HG03025 (cell line): Measurements from ENCODE around the gene SCN4B.

Experiments
- ATAC-seq: cut with Tn5 transposase; IDR thresholded peaks from one replicate; pipeline ENCODE4 v1.9.1; 2021; ENCODE audit warnings: mild to moderate bottlenecking, moderate library complexity; ENCODE audit not compliant: unreplicated experiment, low FRiP score

Gene SCN4B

GRCh38 chr11:118135796-118136165 lies 16.8 kb downstream of the SCN4B start:
- ATAC-seq = no peak

- ATAC-seq = no peak
Observed at GRCh38 chr11:118135051-118135795, 17.4 kb downstream of the SCN4B start.

- no peak for ATAC-seq
Observed at GRCh38 chr11:118133816-118134215, 18.8 kb downstream of the SCN4B start.

GRCh38 chr11:118132385-118133151 lies 20.1 kb downstream of the SCN4B start:
- ATAC-seq = no peak

- no peak for ATAC-seq
Observed at GRCh38 chr11:118129471-118130172, 23.0 kb downstream of the SCN4B start.

- ATAC-seq = no peak
Observed at GRCh38 chr11:118128721-118129470, 23.7 kb downstream of the SCN4B start.

GRCh38 chr11:118128310-118128709 lies 24.3 kb downstream of the SCN4B start:
- no peak for ATAC-seq

GRCh38 chr11:118126082-118126838 lies 26.4 kb downstream of the SCN4B start:
- no peak for ATAC-seq

GRCh38 chr11:118124929-118125535 lies 27.6 kb downstream of the SCN4B start:
- no peak for ATAC-seq

- no peak for ATAC-seq
Observed at GRCh38 chr11:118120793-118121192, 31.8 kb downstream of the SCN4B start.

- ATAC-seq = no peak
Observed at GRCh38 chr11:118117790-118118601, 34.6 kb downstream of the SCN4B start.

- ATAC-seq = no peak
Observed at GRCh38 chr11:118115048-118115447, 37.6 kb downstream of the SCN4B start.

- ATAC-seq = no peak
Observed at GRCh38 chr11:118114266-118114665, 38.4 kb downstream of the SCN4B start.

GRCh38 chr11:118112711-118113430 lies 39.8 kb downstream of the SCN4B start:
- ATAC-seq = no peak

GRCh38 chr11:118111744-118112035 lies 40.9 kb downstream of the SCN4B start:
- ATAC-seq = no peak

- no peak for ATAC-seq
Observed at GRCh38 chr11:118111019-118111743, 41.4 kb downstream of the SCN4B start.

GRCh38 chr11:118109231-118109630 lies 43.4 kb downstream of the SCN4B start:
- no peak for ATAC-seq

- ATAC-seq = no peak
Observed at GRCh38 chr11:118108513-118108912, 44.1 kb downstream of the SCN4B start.
